ENCODE results near the gene VPS26B. TPM values are rescaled to one million over a fixed set of nuclear protein-coding genes. Genes with fewer than 3 reads are reported as not detected.

The VPS26B gene
- total RNA-seq, 3 donors from 2014 or later: 30.4 to 33.5 (median 32.8) TPM

- Mint-ChIP-seq H3K4me1 (ENCODE audit: low read depth) (no peaks in the 10 kb centered on the region), H3K9me3 (no peaks in the 10 kb centered on the region), H3K27me3 (ENCODE audit: low read depth) (no peaks in the 10 kb centered on the region), H3K4me3 (no peak overlapping the region), H3K36me3 (ENCODE audit: insufficient read depth) (peaks cover 3% of the 10 kb centered on the region)
- no peak for ATAC-seq
- no peak for DNase-seq
These were observed 66.2 kb downstream of the VPS26B start for GRCh38 chr11:134290646-134291045.

- no peaks in the 10 kb centered on the region for H3K4me1 Mint-ChIP-seq (ENCODE audit: low read depth)
- ATAC-seq: no peak
- no peak for DNase-seq
- H3K9me3 Mint-ChIP-seq: no peaks in the 10 kb centered on the region
- H3K27me3 Mint-ChIP-seq (ENCODE audit: low read depth): no peaks in the 10 kb centered on the region
- H3K36me3 Mint-ChIP-seq (ENCODE audit: insufficient read depth): peaks cover 3% of the 10 kb centered on the region
- H3K4me3 Mint-ChIP-seq: no peak overlapping the region
These were observed 66.7 kb downstream of the VPS26B start for GRCh38 chr11:134291196-134291595.

GRCh38 chr11:134292661-134293060 is 68.2 kb downstream of the VPS26B start:
- Mint-ChIP-seq H3K36me3 (ENCODE audit: insufficient read depth) (peaks cover 3% of the 10 kb centered on the region), H3K27me3 (ENCODE audit: low read depth) (no peaks in the 10 kb centered on the region), H3K4me3 (no peak overlapping the region), H3K9me3 (no peaks in the 10 kb centered on the region), H3K4me1 (ENCODE audit: low read depth) (no peaks in the 10 kb centered on the region)
- DNase-seq (no peak), ATAC-seq (no peak)

GRCh38 chr11:134293119-134294113 is 68.9 kb downstream of the VPS26B start:
- ATAC-seq (no peak), DNase-seq (no peak)
- Mint-ChIP-seq H3K4me1 (ENCODE audit: low read depth) (no peaks in the 10 kb centered on the region), H3K27me3 (ENCODE audit: low read depth) (no peaks in the 10 kb centered on the region), H3K4me3 (no peak overlapping the region), H3K9me3 (no peaks in the 10 kb centered on the region), H3K36me3 (ENCODE audit: insufficient read depth) (peaks cover 3% of the 10 kb centered on the region)

GRCh38 chr11:134294664-134295063 is 70.2 kb downstream of the VPS26B start:
- Mint-ChIP-seq H3K4me3 (no peak overlapping the region), H3K27me3 (ENCODE audit: low read depth) (no peaks in the 10 kb centered on the region), H3K36me3 (ENCODE audit: insufficient read depth) (peaks cover 3% of the 10 kb centered on the region), H3K9me3 (no peaks in the 10 kb centered on the region), H3K4me1 (ENCODE audit: low read depth) (no peaks in the 10 kb centered on the region)
- DNase-seq (no peak), ATAC-seq (no peak)

Other genes with a start within 250 kb of the VPS26B start
- gene JAM3, start 155.6 kb upstream of the VPS26B start, total RNA-seq: 10 to 100 TPM; 12.5 to 14.1 (median 12.8) TPM
- 10 to 100 TPM; 54.1 to 67.2 (median 56.8) TPM for gene NCAPD3, start 704 bp upstream of the VPS26B start, total RNA-seq
- 10 to 100 TPM; 37.7 to 49.0 (median 43.3) TPM for gene THYN1, start 28.7 kb downstream of the VPS26B start, total RNA-seq
- gene ACAD8, start 28.9 kb downstream of the VPS26B start, total RNA-seq: 10 to 100 TPM; 18.2 to 19.0 (median 18.4) TPM
- 1 to 10 TPM; 2.2 to 2.9 (median 2.5) TPM for gene GLB1L3, start 51.7 kb downstream of the VPS26B start, total RNA-seq
- gene GLB1L2, start 107.3 kb downstream of the VPS26B start, total RNA-seq: 10 to 100 TPM in 2 of 3 donors, 1 to 10 TPM in 1; 8.3 to 13.1 (median 10.2) TPM
- under 1 TPM; 0.05 to 0.50 (median 0.33) TPM for gene B3GAT1, start 187.6 kb downstream of the VPS26B start, total RNA-seq